Uterus (tissue), 4 donors: ENCODE data around the gene STK32C. TPM values are rescaled to one million over a fixed set of nuclear protein-coding genes. Genes with fewer than 3 reads are reported as not detected.

Source experiments
- DNase-seq, 2 donors: peaks; one replicate each; pipeline ENCODE4 v3.0.0-alpha.2; 2019 to 2020
- H3K27ac ChIP-seq, 2 donors: fragments of 200-600 bp; sonication (generic); 1 replicate in 1 of 2; 2 replicates in 1 of 2; pipeline ENCODE4 v1.5.1; 2016 to 2018
- H3K27me3 ChIP-seq, 2 donors: fragments of 200-600 bp; sonication (generic); one replicate each; pipeline ENCODE4 v1.5.1; 2018 to 2019; ENCODE audit warnings: control low read depth in 1 of 2
- H3K36me3 ChIP-seq, 2 donors: fragments of 200-600 bp; sonication (generic); one replicate each; pipeline ENCODE4 v1.5.1; 2019; ENCODE audit warnings: control low read depth in 1 of 2
- H3K4me1 ChIP-seq, 2 donors: fragments of 200-600 bp; sonication (generic); one replicate each; pipeline ENCODE4 v1.5.1; 2018 to 2019; ENCODE audit warnings: control low read depth in 1 of 2
- H3K4me3 ChIP-seq, 2 donors: fragments of 200-600 bp; sonication (generic); 1 replicate in 1 of 2; 2 replicates in 1 of 2; pipeline ENCODE4 v1.5.1; 2018 to 2019; ENCODE audit warnings: mild to moderate bottlenecking in 1 of 2
- H3K9me3 ChIP-seq, 2 donors: fragments of 200-600 bp; sonication (generic); one replicate each; pipeline ENCODE4 v1.5.1; 2019; ENCODE audit warnings: control low read depth in 1 of 2
- POLR2A ChIP-seq, 2 donors: fragments of 450-650 bp; IDR thresholded peaks; one replicate each; pipeline ENCODE4 v1.6.1; 2016; ENCODE audit warnings: antibody characterized with exemption in 2 of 2, mild to moderate bottlenecking in 1 of 2, moderate library complexity in 1 of 2
- intact Hi-C: fragments of 100-400 bp; cut with DNase I; formaldehyde crosslinking; loops from one replicate; pipeline ENCODE4 v1.15.1; 2023; ENCODE audit warnings: low total_unique reads
- total RNA-seq, 4 donors: library from RNA; depleted of rRNA in 3 of 4; stranded (reverse); fragments of >200 nt in 3 of 4; gene quantifications; one replicate each; pipeline versions ENCODE4 v1.1.0 to v1.2.4, GENCODE V29; 2014 to 2023
- TF ChIP-seq, protein P1 (sequence below), 4 experiments: fragments of 200-600 bp in 2 of 4; fragments of 450-650 bp in 2 of 4; sonication (generic) in 2 of 4; IDR thresholded peaks; one replicate each; pipeline ENCODE4 v1.5.1; 2016 to 2019; ENCODE audit warnings: antibody characterized with exemption in 4 of 4, mild to moderate bottlenecking in 2 of 4, moderate library complexity in 1 of 4
- donor health status: DM: yes; HTN: yes; CAD: no.

The STK32C gene
- total RNA-seq, 4 donors from 2014 or later, result 0.51 to 17.2 (median 3.2) TPM

GRCh38 chr10:132306343-132306685 is 1.4 kb downstream of the STK32C start:
- intact Hi-C loops, result no loop called here
- H3K4me3 ChIP-seq, result no peak overlapping the region
- H3K36me3 ChIP-seq, result no peaks in the 10 kb centered on the region
- H3K9me3 ChIP-seq, result no peaks in the 10 kb centered on the region
- no peak overlapping the region for H3K27ac ChIP-seq
- no peak for DNase-seq
- peaks cover 0 to 5% of the 10 kb centered on the region in 2 donors for H3K4me1 ChIP-seq
- H3K27me3 ChIP-seq, result no peaks in the 10 kb centered on the region
- no peak for TF ChIP-seq POLR2A (IDR thresholded peaks at IDR 0.05)
- TF ChIP-seq, protein P1, sequence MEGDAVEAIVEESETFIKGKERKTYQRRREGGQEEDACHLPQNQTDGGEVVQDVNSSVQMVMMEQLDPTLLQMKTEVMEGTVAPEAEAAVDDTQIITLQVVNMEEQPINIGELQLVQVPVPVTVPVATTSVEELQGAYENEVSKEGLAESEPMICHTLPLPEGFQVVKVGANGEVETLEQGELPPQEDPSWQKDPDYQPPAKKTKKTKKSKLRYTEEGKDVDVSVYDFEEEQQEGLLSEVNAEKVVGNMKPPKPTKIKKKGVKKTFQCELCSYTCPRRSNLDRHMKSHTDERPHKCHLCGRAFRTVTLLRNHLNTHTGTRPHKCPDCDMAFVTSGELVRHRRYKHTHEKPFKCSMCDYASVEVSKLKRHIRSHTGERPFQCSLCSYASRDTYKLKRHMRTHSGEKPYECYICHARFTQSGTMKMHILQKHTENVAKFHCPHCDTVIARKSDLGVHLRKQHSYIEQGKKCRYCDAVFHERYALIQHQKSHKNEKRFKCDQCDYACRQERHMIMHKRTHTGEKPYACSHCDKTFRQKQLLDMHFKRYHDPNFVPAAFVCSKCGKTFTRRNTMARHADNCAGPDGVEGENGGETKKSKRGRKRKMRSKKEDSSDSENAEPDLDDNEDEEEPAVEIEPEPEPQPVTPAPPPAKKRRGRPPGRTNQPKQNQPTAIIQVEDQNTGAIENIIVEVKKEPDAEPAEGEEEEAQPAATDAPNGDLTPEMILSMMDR (IDR thresholded peaks at IDR 0.05), result no peak

DNA sequence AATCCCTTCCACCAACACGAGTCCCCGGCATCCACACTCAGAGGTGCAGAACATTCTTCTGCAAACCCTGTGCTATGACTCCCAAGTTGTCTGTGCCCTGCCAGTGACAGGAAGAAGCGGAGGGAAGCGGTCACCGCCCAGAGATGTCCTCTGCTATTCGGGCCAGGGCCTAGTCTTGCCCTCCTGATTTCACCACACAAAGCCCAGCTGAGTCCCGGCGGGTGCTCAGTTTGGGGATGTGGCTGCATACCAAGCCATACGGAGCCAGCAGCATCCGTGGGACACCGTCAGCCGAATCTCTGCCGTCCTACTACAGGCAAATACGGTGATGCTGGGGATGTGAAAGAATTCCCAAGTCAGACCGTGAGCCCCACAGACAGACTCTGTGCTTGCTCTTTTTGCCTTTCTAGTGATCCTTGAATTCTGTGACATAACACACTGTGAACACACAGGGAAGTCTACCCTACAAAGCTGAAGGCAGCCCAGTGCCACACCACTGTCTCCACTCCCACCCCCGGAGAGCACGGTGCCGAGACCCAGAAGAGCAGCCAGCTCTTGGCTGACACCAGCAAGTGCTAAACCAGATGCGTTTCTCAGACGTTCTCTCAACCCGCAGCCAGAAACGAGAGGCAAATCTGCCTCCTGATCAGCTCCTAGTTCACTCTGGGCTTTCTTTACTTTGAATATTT is 2.0 kb downstream of the STK32C start:
- intact Hi-C loops, result no loop called here
- H3K4me1 ChIP-seq, result peaks cover 0 to 5% of the 10 kb centered on the region in 2 donors
- no peak overlapping the region for H3K27ac ChIP-seq
- no peak overlapping the region for H3K4me3 ChIP-seq
- H3K36me3 ChIP-seq, result no peaks in the 10 kb centered on the region
- H3K9me3 ChIP-seq, result no peaks in the 10 kb centered on the region
- H3K27me3 ChIP-seq, result no peaks in the 10 kb centered on the region
- TF ChIP-seq POLR2A (IDR thresholded peaks at IDR 0.05), result no peak
- TF ChIP-seq, protein P1 (IDR thresholded peaks at IDR 0.05), result no peak
- DNase-seq, result no peak

GRCh38 chr10:132304756-132305509 is 2.8 kb downstream of the STK32C start:
- no peak overlapping the region for H3K27ac ChIP-seq
- TF ChIP-seq, protein P1 (IDR thresholded peaks at IDR 0.05), result no peak
- TF ChIP-seq POLR2A (IDR thresholded peaks at IDR 0.05), result no peak
- H3K9me3 ChIP-seq, result no peaks in the 10 kb centered on the region
- no peak overlapping the region for H3K4me3 ChIP-seq
- no peak for DNase-seq
- intact Hi-C loops, result no loop called here
- H3K27me3 ChIP-seq, result no peaks in the 10 kb centered on the region
- H3K4me1 ChIP-seq, result peaks cover 0 to 5% of the 10 kb centered on the region in 2 donors
- H3K36me3 ChIP-seq, result no peaks in the 10 kb centered on the region

DNA sequence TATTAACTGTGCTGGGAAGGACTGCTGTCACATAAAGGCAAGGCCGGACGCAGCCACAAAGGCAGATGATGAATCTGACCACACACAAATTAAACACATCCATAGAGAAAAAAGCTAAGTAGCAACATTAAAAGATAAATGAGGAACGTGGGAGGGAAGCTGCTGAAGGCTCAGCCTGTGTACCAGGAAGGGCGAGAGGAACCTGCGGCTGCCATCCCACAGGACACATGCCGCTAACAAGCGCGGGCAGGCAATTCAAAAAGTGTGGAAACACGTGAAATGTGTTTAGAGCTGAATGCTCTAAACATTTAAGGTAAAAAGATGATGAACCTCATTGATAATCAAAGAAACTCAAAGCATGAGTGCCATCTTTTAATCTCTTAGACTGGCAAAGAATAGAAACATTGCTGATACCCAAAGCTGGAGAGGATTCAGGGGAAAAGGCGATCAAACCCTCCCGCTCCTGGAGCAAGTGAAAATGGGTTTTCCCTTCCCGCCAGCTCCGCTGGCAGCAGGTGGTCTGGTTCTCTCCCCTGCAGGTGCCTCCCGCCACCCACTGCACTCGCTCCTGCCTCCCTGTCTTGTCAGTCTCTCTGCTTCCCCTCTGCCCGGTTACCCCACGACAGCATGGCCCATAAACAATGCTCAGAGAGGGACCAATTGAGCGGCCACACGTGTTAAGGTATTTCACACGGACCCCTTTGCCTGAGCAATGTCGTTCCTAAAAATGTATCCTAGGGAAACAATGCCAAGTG is 4.2 kb downstream of the STK32C start:
- DNase-seq, result peak in 1 of 2 donors; percentile 10
- intact Hi-C loops, result no loop called here

More for the DNA sequence above, 4.2 kb downstream of the STK32C start:
- H3K36me3 ChIP-seq, result no peaks in the 10 kb centered on the region
- peaks cover 0 to 5% of the 10 kb centered on the region in 2 donors for H3K4me1 ChIP-seq
- H3K9me3 ChIP-seq, result no peaks in the 10 kb centered on the region
- no peaks in the 10 kb centered on the region for H3K27me3 ChIP-seq
- H3K4me3 ChIP-seq, result no peak overlapping the region
- TF ChIP-seq, protein P1 (IDR thresholded peaks at IDR 0.05), result no peak
- no peak for TF ChIP-seq POLR2A (IDR thresholded peaks at IDR 0.05)
- H3K27ac ChIP-seq, result no peak overlapping the region
